Retinal pigment epithelial cell (primary cell): ENCODE results near the gene SLC12A4.

Source experiments
- DNase-seq: peaks from one replicate; pipeline ENCODE4 v3.0.0-alpha.2; 2010; ENCODE audit warnings: low read depth
- H3K4me3 ChIP-seq: 2 replicates; pipeline ENCODE4 v1.5.1; 2011; ENCODE audit warnings: mild to moderate bottlenecking, low read length, control low read depth, moderate library complexity
- TF ChIP-seq, protein P1 (sequence below): conservative IDR thresholded peaks from 2 replicates; pipeline ENCODE4 v1.5.1; 2011; ENCODE audit warnings: low read depth, low read length, control low read depth, inconsistent platforms

SLC12A4 gene

DNA sequence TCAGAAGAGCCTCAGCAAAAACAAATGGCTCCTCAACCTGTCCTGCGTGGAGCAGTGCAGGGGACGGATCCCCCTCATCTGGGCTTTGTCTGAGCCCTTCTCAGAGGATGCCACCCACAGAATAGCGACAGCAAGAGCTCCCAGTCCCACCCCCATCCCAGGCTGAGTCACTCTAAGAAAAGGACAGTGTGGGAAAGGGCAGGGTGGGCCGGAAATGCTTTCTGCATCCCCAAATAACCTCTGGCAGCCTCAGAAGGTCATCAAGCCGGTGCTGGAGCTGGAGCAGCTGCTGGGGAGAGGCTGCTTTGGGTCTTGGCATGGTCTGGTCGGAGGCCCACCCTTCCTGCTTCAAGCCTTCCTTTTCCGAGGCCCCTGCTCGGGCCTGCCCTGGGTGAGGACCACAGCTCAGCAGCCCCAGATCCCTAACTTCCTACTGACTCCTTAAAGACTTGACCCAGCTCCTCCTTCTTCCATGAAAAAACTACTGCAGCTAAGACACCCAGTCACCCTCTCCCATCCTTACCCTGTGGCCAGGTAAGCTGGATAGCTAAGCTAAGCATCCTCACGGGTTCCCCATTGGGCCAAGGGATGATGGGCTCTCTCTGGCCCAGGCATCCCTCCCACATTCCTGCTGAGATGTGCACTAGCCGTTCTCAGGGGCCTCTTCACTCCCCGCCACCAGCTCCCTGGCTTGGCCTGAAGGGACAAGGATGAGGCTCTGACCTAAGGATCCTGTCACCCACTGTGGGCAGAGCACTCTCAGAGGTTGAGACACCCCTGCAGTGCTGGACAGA is 8.7 kb downstream of the SLC12A4 start:
- TF ChIP-seq, protein P1, sequence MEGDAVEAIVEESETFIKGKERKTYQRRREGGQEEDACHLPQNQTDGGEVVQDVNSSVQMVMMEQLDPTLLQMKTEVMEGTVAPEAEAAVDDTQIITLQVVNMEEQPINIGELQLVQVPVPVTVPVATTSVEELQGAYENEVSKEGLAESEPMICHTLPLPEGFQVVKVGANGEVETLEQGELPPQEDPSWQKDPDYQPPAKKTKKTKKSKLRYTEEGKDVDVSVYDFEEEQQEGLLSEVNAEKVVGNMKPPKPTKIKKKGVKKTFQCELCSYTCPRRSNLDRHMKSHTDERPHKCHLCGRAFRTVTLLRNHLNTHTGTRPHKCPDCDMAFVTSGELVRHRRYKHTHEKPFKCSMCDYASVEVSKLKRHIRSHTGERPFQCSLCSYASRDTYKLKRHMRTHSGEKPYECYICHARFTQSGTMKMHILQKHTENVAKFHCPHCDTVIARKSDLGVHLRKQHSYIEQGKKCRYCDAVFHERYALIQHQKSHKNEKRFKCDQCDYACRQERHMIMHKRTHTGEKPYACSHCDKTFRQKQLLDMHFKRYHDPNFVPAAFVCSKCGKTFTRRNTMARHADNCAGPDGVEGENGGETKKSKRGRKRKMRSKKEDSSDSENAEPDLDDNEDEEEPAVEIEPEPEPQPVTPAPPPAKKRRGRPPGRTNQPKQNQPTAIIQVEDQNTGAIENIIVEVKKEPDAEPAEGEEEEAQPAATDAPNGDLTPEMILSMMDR: no peak
- DNase-seq: no peak

DNA sequence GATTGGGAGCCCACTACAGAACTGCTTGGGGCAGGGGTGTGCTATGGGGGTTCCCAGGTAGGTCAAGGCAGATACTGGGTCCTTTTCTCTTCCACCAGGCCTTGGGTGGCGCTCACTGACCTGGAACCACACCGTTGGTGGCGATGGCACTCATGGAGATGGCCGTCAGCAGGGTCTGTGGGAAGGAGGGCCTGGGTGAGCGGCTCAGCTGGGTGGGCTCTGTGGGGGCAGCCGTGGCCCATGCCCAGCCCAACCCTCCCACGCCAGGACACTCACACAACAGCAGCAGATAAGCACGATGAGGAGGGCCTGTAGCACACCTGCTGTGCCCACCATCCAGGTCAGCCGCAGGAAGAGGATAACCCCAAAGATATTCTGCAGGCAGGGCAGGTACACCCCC is 10.8 kb downstream of the SLC12A4 start:
- TF ChIP-seq, protein P1: no peak
- H3K4me3 ChIP-seq: no peak overlapping the region
- no peak for DNase-seq

More for the DNA sequence above, 8.7 kb downstream of the SLC12A4 start:
- no peak overlapping the region for H3K4me3 ChIP-seq

DNA sequence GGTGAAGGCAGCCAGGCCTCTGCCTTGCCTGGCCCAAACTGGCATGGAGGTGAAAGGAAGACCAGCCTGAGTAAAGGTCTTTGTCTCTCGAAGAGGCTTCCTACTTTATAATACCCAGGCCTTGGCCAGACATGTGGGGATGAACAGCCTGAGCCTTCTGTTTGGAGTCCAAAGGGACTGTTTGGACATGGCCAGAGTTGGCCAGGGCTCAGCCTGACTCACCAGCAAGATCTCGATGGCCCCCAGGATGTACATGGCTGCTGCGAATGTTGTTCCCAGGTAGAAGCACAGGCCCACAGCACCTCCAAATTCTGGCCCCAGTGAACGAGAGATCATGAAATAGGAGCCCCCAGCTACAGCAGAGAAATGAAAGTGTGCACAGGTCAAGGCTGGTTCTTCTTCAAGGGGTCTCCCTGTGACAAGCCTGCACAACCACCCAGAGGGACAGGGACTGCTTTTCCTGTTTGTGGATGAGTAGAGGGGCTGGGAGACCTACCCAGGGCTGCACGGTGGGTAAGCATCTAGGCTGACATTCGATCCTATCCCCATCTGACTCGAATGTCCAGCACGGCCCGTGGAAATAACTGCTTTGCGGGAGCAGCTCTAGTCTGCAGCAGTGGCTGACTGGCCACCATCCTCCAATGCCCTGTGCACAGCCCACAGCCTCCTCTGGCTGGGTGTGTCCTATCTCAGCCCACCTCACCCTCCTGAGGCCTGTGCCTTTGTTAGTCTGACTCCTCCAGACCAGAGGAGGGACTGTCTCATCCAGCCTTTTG is 13.8 kb downstream of the SLC12A4 start:
- DNase-seq: no peak
- no peak overlapping the region for H3K4me3 ChIP-seq
- TF ChIP-seq, protein P1: no peak

DNA sequence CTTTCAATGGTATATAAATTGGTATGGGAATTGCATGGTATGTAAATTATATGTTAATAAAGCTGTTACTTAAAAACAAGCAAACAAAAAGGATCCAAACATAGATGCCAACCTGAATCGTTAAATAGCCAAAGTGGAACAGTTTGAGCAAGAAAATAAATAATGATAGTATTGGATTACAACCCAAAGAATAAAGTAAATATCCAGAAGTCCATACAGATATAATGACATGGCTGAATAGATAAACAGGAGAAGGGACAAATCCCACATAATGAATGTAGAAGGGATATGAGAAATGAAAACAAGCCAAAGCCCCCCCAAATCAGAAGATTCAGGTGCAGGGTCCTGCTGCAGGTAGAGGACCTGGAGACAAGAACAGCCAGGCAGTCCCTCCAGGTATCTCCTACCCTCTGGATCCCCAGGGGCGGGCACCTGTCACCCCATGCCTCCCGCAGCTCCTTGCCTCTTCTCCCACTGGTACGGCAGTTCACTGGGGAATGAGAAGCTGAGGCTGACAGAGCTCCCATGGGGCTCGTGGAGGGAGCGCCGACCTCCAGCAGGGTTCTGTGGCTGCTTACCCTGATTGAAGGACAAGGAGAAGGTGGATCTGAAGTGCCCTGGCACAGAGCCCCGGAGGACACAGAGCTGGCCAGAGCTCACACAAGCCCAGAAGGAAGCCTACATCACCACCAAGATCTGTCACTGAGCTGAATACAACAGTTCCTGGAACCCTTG is 14.6 kb downstream of the SLC12A4 start:
- no peak for DNase-seq
- H3K4me3 ChIP-seq: no peak overlapping the region
- TF ChIP-seq, protein P1: no peak

DNA sequence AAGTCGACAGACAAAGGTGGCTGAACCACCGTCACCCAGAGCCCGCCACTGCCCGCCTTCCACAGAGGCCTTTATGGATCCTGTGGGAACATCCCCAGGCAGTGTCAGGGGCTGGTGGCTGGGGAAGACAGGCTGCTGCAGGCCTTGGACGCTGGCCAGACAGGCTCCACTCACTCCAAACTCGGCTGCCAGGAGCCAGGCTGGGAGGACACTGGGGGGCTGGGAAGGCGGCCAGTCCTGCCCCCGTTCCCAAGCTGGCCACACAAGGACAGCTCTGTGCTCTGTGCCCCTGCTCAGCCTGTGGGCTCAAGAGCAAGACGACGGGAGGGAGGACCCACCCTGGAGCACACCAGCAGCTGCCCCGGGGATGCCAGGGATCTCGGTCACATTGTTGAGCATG is 17.0 kb downstream of the SLC12A4 start:
- DNase-seq: no peak
- TF ChIP-seq, protein P1: no peak
- no peak overlapping the region for H3K4me3 ChIP-seq

DNA sequence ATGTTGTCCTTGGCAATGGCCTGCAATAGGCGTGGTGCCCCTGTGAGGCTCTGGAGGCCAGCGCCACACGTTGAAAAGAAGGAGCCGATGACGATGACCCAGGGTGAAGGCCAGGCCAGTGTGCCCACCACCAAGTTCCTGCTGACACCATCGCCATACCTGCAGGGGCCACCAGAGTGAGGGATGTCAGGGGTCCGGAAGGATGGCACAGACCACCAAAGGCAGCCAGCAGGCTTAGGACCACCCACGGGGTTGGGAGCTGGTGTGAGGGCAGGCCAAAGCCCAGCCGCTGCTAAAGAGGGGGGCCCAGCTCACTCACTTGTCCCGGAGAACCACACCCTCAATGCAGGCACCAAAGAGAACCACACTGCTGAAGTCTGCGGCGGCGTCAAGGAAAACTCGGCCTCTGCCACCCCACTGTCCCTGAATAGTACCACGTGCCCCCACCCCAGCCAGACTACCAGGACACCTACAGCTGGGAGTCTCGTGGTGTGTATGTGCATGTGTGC is 18.0 kb downstream of the SLC12A4 start:
- TF ChIP-seq, protein P1: no peak
- no peak overlapping the region for H3K4me3 ChIP-seq
- no peak for DNase-seq
